Neural cell (in vitro differentiated cells): ENCODE data around the gene MMS19.

ENCODE experiments used
- CTCF ChIP-seq: fragments of 450-650 bp; IDR thresholded peaks from 2 replicates; pipeline ENCODE4 v1.5.1; 2014; ENCODE audit warnings: antibody characterized with exemption, mild to moderate bottlenecking, moderate library complexity; ENCODE audit not compliant: poor library complexity, severe bottlenecking
- POLR2AphosphoS5 ChIP-seq: IDR thresholded peaks from 2 replicates; pipeline ENCODE4 v1.6.1; 2012
- TF ChIP-seq, protein P1 (sequence below): IDR thresholded peaks from 2 replicates; pipeline ENCODE4 v1.6.1; 2012; ENCODE audit warnings: borderline replicate concordance

- TF ChIP-seq, protein P1, sequence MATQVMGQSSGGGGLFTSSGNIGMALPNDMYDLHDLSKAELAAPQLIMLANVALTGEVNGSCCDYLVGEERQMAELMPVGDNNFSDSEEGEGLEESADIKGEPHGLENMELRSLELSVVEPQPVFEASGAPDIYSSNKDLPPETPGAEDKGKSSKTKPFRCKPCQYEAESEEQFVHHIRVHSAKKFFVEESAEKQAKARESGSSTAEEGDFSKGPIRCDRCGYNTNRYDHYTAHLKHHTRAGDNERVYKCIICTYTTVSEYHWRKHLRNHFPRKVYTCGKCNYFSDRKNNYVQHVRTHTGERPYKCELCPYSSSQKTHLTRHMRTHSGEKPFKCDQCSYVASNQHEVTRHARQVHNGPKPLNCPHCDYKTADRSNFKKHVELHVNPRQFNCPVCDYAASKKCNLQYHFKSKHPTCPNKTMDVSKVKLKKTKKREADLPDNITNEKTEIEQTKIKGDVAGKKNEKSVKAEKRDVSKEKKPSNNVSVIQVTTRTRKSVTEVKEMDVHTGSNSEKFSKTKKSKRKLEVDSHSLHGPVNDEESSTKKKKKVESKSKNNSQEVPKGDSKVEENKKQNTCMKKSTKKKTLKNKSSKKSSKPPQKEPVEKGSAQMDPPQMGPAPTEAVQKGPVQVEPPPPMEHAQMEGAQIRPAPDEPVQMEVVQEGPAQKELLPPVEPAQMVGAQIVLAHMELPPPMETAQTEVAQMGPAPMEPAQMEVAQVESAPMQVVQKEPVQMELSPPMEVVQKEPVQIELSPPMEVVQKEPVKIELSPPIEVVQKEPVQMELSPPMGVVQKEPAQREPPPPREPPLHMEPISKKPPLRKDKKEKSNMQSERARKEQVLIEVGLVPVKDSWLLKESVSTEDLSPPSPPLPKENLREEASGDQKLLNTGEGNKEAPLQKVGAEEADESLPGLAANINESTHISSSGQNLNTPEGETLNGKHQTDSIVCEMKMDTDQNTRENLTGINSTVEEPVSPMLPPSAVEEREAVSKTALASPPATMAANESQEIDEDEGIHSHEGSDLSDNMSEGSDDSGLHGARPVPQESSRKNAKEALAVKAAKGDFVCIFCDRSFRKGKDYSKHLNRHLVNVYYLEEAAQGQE: no peak
- no peak for TF ChIP-seq CTCF
- no peak for TF ChIP-seq POLR2AphosphoS5
These were observed 44.9 kb upstream of the MMS19 start for GRCh38 chr10:97543025-97543546.
